ENCODE measurements around the gene GPR143.

GPR143 gene

DNA sequence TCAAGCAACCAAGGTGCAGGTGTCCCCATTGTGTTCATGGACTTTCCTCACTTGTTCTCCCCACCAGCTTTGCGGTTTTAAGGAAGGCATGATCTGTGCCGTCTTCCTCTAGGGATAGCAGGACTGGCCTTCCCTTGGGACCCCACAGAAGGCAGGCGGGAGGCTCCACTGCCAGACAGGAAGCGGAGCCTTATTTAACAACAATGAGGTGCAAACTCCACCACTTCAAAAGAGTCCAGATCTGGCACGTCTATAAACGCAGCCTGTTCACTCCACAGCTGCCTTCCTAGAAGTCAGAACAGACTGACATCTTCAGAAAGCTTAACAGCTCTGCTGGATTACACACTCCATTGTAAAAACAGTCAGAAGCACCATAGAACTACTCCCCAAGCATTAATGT, 1.7 kb upstream of the GPR143 start:
- DNase-seq, result no peak

DNA sequence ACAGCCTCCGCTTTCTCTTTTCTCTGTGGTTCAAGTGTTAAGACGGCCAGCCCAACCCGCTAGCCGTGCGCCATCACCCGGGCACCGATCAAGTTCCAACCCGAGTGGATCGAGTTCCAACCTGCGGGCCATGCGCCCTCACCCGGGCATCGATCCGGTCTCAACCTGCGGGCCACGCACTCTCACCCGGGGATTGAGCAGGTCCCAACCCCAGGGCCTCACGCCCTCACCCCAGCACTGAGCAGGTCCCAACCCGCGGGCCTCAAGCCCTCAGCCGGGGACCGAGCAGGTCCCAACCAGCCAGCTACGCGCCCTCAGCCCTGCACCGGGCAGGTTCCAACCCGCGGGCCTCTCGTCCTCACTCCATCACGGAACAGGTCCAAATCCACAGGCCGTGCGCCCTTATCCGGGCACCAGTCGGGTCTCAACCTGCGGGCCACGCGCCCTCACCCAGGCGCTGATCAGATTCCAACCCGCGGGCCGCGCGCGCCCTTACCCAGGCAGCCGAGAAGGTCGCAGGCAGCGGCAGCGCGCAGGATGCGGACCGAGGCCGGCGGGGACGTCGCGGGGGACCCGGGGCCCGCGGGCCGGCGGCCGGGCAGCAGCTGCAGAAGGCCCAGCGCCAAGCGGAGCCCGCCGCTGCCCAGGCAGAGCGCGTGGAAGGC, 443 bp downstream of the GPR143 start:
- DNase-seq, result no peak

- no peak for DNase-seq
Observed at GRCh38 chrX:9759337-9759736, 6.3 kb downstream of the GPR143 start.

DNA sequence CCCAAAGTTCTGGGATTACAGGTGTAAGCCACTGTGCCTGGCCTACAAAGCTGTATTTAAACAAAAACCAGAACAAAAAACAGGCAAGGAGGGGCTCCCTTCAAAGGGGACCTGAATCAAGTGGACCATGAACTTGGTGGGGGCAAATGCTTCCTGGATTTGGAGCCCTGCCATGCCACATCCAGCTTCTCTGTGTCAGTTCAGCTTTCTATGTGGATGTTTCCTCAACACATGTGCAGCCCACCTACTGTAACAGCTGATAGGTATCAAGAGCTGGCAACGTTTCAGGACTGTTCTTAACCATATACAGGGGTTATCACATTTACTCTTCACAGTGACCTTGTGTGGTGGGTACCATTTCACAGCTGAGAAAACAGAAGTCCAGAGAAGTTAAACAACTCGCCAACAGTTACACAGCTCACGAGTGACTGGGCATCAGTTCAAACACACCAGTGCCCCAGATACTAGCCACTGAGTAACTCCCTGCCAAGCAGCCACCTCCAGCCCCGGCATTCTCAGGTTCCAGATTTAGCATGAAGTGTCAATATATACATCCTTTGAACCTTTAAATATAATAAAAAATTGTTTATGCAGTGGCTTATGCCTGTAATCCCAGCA, 7.5 kb downstream of the GPR143 start:
- DNase-seq, result no peak

- DNase-seq, result no peak
Observed at GRCh38 chrX:9757366-9757765, 8.3 kb downstream of the GPR143 start.

DNA sequence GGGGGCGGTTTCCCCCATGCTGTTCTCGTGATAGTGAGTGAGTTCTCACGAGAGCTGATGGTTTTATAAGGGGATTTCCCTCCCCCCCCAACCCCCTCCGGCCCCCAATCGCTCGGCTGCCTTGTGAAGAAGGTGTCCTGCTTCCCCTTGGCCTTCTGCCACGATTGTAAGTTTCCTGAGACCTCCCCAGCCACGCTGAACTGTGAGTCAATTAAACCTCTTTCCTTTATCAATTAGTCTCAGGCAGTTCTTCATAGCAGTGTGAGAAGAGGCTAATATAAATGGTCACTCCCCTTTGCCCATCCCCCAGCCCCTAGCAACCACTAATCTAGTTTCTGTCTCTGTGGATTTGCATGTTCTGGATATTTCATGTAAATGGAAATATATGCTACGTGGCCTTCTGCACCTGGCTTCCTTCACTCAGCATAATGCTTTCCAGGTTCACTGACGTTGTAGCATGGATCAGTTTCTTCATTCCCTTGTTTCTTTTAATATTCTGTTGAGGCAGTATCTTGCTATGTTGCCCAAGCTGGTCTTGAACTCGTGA, 16.4 kb downstream of the GPR143 start:
- no peak for DNase-seq

DNA sequence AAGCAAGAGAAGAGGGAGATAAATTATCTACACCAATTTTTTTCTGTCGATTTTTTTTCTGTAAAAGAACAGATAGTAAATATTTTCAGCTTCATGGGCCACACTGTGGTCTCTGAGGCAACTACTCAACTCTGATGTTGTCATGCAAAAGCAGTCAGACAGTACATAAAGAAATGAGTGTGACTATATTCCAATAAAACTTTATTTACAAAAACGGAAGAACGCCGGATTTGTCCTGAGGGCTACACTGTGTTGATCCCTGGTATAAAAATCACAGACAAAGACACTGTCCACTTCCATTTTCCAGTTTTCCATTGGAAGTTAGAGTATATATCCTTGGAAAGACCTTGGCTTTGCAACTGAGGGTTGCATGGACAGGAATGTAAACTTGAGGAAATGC, 18.0 kb downstream of the GPR143 start:
- DNase-seq, result no peak

DNA sequence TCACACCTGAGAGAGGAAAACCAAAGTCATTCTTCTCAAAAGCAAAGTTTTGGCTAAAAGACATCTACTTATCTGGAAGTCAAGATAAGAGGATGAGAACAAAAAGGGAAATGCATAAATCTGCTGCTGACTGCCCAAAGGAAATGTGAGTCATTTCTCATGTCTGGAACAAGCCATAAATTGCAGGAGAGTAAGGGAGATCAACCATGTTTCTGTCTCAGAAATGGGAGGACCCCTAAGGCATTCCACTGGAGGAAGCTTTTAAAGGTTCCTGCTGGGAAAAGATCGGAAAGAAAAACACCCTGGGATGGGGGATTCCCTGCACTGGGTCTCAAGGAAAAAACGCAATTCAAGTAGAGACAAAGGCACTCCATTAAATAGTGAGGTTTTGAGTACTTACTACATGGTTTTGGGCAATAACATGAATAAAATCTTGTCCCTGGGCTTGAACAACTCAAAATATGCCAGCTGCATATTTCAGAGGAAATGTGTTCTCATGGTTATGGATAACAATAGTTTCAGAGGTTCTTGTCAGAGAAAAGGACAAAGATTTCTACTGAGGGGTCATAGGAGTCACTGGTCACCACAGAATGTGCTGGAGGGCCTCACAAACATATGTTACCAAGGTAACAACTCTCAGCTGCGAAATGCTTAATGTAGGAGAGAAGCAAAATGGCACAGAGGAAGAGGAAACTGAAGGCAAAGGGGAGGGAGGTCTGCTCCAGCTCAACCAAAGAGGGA, 19.3 kb downstream of the GPR143 start:
- no peak for DNase-seq

- no peak for DNase-seq
Observed at GRCh38 chrX:9745417-9746115, 20.1 kb downstream of the GPR143 start.

DNA sequence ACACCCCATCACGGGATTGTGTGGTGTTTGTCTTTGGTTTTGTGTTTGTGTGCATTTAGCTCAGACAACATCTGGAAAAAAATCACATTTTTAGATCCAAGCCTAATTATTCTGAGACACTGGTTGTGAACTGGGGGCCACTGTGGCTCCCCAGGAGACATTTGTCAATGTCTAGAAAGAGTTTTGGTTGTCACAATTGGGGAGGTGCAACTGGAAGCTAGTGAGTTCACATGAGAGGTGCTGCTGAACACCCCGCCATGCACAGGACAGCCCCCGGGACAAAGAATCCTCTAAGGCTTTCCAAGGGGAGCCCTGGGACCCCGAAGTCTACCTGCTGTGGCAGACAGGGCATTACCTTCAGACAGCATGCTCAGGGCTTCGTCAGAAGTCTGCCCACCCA, 26.5 kb downstream of the GPR143 start:
- no peak for DNase-seq

- no peak for DNase-seq
Observed at GRCh38 chrX:9738151-9738550, 27.5 kb downstream of the GPR143 start.

GRCh38 chrX:9737363-9737762, 28.3 kb downstream of the GPR143 start:
- DNase-seq, result no peak

- no peak for DNase-seq
Observed at GRCh38 chrX:9730752-9731151, 34.9 kb downstream of the GPR143 start.

DNA sequence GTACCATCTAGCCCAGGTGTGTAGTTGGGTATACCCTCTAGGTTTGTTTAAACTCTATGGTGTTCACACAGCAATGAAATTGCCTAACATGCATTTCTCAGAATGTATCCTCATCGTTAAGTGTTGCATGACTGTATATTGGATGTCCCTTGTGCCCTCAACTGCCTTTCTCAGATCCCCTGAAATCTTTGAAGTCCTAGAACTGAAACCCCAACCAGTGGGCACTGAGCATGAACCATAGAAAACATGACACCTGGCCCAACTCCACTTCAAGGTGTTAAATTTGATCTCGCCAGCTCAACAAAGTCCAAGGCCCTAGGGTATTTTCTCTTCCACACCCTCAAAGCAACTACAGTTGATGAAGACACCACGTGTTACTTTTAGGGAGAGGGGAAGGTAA, 35.6 kb downstream of the GPR143 start:
- DNase-seq, result no peak

DNA sequence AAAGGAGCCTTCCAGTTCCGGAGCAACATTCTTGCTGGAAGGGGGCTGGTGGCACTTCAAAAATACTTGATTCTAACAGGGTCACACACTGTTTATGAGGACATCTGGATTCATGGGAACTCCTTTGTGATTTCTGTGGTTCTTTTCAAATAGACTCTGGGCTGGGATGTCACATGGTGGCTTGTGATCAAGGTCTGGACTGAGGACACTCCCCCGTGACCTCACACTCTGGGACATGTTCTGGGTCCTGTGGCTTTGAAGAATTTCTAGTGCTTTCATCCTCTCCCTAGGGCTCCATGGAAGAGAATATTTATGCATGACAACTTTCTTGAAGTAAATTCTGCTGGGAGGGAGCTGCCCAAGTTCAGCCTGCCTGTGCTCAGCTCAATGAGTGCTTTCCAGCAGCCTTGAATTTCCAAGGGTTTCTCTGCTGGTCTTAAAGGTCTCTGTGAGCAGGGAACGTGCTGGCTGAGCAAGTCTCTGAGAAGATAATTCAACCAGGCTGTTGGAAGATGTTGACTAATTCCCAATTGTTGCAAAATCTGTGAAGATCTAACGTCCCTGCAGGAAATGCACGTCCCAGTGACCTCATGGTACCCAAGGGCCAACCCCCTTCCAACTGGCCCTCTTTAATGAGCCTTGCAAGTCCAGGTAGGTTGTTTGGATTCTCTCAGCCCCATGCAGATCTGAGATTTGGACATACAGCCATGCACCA, 36.3 kb downstream of the GPR143 start:
- no peak for DNase-seq

- no peak for DNase-seq
Observed at GRCh38 chrX:9728261-9728660, 37.4 kb downstream of the GPR143 start.

DNA sequence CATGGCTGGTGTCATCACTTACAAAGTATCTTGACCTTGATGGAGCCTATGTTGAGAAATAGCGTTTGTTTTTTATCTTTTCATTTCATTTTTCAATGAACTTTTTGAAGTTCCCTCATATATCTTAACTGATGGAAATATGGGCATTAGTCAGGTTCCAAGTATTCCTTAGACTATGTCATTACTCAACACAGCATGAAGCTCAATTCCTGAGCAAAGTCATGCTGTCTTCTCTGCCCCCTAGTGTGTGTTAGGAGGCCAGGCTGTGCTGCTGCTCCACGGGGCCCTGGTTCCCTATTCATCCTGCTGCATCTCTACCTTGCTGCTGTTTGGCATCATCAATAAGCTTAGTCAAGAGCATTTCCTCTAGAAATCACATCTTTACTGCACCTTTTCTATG, 40.9 kb downstream of the GPR143 start:
- DNase-seq, result no peak

DNA sequence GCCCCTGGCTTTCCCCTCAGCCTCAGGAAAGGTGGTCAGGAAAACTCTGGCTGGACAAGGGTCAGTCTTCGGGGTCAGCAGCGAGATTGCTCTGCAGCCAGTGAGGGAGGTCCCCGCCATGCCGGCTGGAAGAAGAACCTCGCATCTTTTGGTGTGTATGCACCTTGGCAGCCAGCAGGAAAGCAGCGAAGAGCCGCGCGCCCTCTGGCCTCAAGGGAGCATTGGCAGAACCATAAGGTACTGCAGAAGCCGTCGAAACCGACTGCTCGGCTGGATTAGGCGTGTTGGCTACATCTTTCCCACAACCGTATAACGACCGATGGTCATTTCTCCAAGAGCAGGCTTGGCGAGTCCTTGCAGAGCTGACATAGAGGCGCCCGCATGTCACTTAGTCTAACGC, 48.3 kb downstream of the GPR143 start:
- DNase-seq, result no peak

GRCh38 chrX:9710332-9710731, 55.3 kb downstream of the GPR143 start:
- no peak for DNase-seq

- peak; percentile 69 for DNase-seq
Observed at GRCh38 chrX:9708923-9709553, 56.6 kb downstream of the GPR143 start.

DNA sequence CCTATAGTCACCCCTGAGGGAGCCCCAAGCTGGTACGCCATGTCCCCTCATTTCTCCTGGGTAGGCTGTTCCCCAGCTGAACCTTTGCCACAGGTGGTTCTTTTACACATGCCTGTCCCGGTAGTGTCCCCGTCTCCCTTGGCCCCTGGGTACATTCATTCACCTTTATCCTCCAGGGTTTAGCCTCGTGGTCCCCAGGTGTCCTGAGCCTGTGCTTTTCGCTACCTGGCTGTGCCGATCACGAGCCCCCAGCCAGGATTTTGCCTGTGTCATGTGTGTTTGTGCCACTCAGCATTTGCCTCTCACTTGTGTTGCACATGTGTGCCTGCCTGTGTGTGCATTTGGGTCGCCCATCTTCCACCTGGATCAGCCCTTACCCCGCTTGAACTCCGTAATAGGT, 57.6 kb downstream of the GPR143 start:
- DNase-seq, result no peak

DNA sequence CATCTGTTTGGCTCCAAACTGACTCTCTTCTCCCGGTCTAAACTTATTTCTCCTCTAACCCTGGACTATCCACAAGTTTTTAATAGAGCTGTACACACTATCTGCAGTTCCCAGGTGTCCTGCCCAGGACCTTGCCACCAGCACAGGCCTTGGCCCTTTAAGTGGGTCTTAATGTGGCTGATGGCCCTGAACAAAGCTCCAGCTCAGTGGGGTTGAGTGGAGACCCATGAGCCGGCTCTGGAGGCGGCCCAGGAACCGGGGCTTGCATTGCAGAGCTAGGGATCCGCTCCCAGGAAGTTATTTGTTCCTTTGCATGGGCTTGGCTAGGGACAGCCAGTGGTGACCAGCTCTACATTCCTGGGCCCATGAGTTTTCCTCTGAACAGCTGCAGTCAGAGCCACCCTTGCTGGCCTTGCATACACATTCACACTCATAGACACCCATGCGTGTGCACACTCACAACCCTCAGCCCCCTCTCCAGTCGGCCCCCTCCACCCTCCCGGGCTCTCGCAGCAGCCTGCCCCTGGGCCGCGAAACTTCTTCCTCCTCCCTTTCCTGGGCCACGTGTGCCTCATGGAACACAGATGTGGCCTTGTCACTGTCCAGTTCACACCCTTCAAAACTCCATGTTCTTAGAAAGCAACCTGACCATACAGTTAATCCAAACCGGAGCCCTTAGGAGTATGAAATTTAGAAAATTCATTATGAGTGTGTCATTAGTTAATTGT, 58.2 kb downstream of the GPR143 start:
- DNase-seq, result no peak
